GM23338 (cell line): ENCODE data around the gene THNSL1. TPM values are rescaled to one million over a fixed set of nuclear protein-coding genes. Genes with fewer than 3 reads are reported as not detected.

ENCODE experiments used
- ATAC-seq: fragments of 200-7000 bp; cut with Tn5 transposase; 3 replicates; pipeline ENCODE4 v1.9.1; 2020
- DNase-seq: peaks from one replicate; pipeline ENCODE4 v3.0.0-alpha.2; 2015; ENCODE audit warnings: low spot score
- H2AFZ ChIP-seq: fragments of 200-600 bp; sonication (generic); 2 replicates; pipeline ENCODE4 v1.8.0; 2016; ENCODE audit warnings: antibody characterized with exemption, mild to moderate bottlenecking, moderate library complexity
- H3F3A ChIP-seq: fragments of 200-600 bp; sonication (generic); replicated peaks from 2 replicates; pipeline ENCODE4 v1.8.0; 2017; ENCODE audit warnings: antibody characterized with exemption, mixed run types, low read depth
- H3K27ac ChIP-seq: fragments of 200-600 bp; sonication (generic); 2 replicates; pipeline ENCODE4 v1.6.1; 2016; ENCODE audit warnings: low read depth
- H3K27me3 ChIP-seq: fragments of 200-600 bp; sonication (generic); 2 replicates; pipeline ENCODE4 v1.8.0; 2016; ENCODE audit warnings: mild to moderate bottlenecking, mixed run types, moderate library complexity; ENCODE audit not compliant: insufficient read depth
- H3K36me3 ChIP-seq: fragments of 200-600 bp; sonication (generic); 2 replicates; pipeline ENCODE4 v1.8.0; 2016; ENCODE audit warnings: mild to moderate bottlenecking; ENCODE audit not compliant: insufficient read depth
- H3K4me1 ChIP-seq: fragments of 200-600 bp; sonication (generic); 2 replicates; pipeline ENCODE4 v1.8.0; 2016; ENCODE audit warnings: mild to moderate bottlenecking, moderate library complexity; ENCODE audit not compliant: insufficient read depth
- H3K4me2 ChIP-seq: fragments of 200-600 bp; sonication (generic); 2 replicates; pipeline ENCODE4 v1.7.1; 2017; ENCODE audit warnings: mixed run types
- H3K4me3 ChIP-seq: fragments of 200-600 bp; sonication (generic); 2 replicates; pipeline ENCODE4 v1.6.1; 2016; ENCODE audit warnings: mixed run types
- H3K79me2 ChIP-seq: fragments of 200-600 bp; sonication (generic); replicated peaks from 2 replicates; pipeline ENCODE4 v1.8.0; 2017; ENCODE audit warnings: mild to moderate bottlenecking; ENCODE audit not compliant: insufficient read depth
- H3K9me2 ChIP-seq: fragments of 200-600 bp; sonication (generic); 2 replicates; pipeline ENCODE4 v1.8.0; 2017; ENCODE audit not compliant: insufficient read depth
- H4K20me1 ChIP-seq: fragments of 200-600 bp; sonication (generic); replicated peaks from 2 replicates; pipeline ENCODE4 v1.8.0; 2017; ENCODE audit warnings: mild to moderate bottlenecking; ENCODE audit not compliant: insufficient read depth
- H3K27ac Mint-ChIP-seq: 2 replicates; pipeline ENCODE4 v1.8.0; 2020; ENCODE audit warnings: inconsistent platforms, mild to moderate bottlenecking, moderate library complexity, mixed read lengths
- H3K27me3 Mint-ChIP-seq: 3 replicates; pipeline ENCODE4 v1.8.0; 2022; ENCODE audit warnings: low read depth, mild to moderate bottlenecking, moderate library complexity, mixed read lengths, inconsistent platforms; ENCODE audit not compliant: insufficient read depth, poor library complexity
- H3K36me3 Mint-ChIP-seq: 3 replicates; pipeline ENCODE4 v1.8.0; 2021; ENCODE audit warnings: low read depth, mild to moderate bottlenecking, inconsistent platforms, moderate library complexity, mixed read lengths
- H3K4me1 Mint-ChIP-seq: 3 replicates; pipeline ENCODE4 v1.8.0; 2020; ENCODE audit warnings: mild to moderate bottlenecking, inconsistent platforms, mixed read lengths
- H3K4me3 Mint-ChIP-seq: 3 replicates; pipeline ENCODE4 v1.8.0; 2021; ENCODE audit warnings: moderate library complexity, mild to moderate bottlenecking, inconsistent platforms, mixed read lengths
- H3K9me3 Mint-ChIP-seq: 3 replicates; pipeline ENCODE4 v1.8.0; 2020; ENCODE audit warnings: moderate library complexity, mild to moderate bottlenecking, inconsistent platforms, mixed read lengths
- CREB1 ChIP-seq: fragments of 250-450 bp; sonication (Bioruptor Pico); IDR thresholded peaks from 2 replicates; pipeline ENCODE4 v1.5.0; 2020; ENCODE audit warnings: low read depth, mild to moderate bottlenecking, moderate library complexity
- CTCF ChIP-seq, 2 experiments: fragments of 200-600 bp in 1 of 2; sonication (generic) in 1 of 2; conservative IDR thresholded peaks; 2 replicates each; pipeline versions ENCODE4 v1.5.1 to v1.6.1; 2016 to 2017; ENCODE audit warnings: antibody characterized with exemption in 2 of 2, low read depth in 2 of 2, mild to moderate bottlenecking in 2 of 2, moderate library complexity in 1 of 2
- ETS1 ChIP-seq: IDR thresholded peaks from 2 replicates; pipeline ENCODE4 v1.6.1; 2016; ENCODE audit warnings: antibody characterized with exemption
- EZH2 ChIP-seq: fragments of 200-600 bp; sonication (generic); IDR thresholded peaks from one replicate; pipeline ENCODE4 v1.8.0; 2017; ENCODE audit warnings: antibody characterized with exemption, mild to moderate bottlenecking, low read depth; ENCODE audit not compliant: unreplicated experiment
- EZH2phosphoT487 ChIP-seq: fragments of 200-600 bp; sonication (generic); IDR thresholded peaks from one replicate; pipeline ENCODE4 v1.8.1; 2018; ENCODE audit warnings: antibody characterized with exemption; ENCODE audit not compliant: unreplicated experiment
- JUNB ChIP-seq: IDR thresholded peaks from one replicate; pipeline ENCODE4 v1.6.1; 2016; ENCODE audit warnings: antibody characterized with exemption; ENCODE audit not compliant: unreplicated experiment
- NANOG ChIP-seq: IDR thresholded peaks from 2 replicates; pipeline ENCODE4 v1.6.1; 2016; ENCODE audit warnings: antibody characterized with exemption, borderline replicate concordance
- POLR2AphosphoS5 ChIP-seq: IDR thresholded peaks from 2 replicates; pipeline ENCODE4 v1.6.1; 2016; ENCODE audit warnings: antibody characterized with exemption, low read depth
- ZNF114 ChIP-seq: fragments of 250-450 bp; sonication (Bioruptor Pico); IDR thresholded peaks from 2 replicates; pipeline ENCODE4 v1.5.0; 2020; ENCODE audit warnings: mild to moderate bottlenecking, moderate library complexity
- ZNF331 ChIP-seq: fragments of 250-450 bp; sonication (Bioruptor Pico); IDR thresholded peaks from 2 replicates; pipeline ENCODE4 v1.5.0; 2020; ENCODE audit warnings: low read depth, mild to moderate bottlenecking, moderate library complexity
- polyA plus RNA-seq: library from polyadenylated mRNA; unstranded; fragments of >200 nt; fragmentation: Nextera tagmentation; extraction: Ambion mirVana; gene quantifications from 2 replicates; pipeline ENCODE4 v1.2.1, GENCODE V29; 2016
- total RNA-seq: library from RNA; depleted of rRNA; stranded (reverse); fragments of >200 nt; shearing (Covaris generic); gene quantifications from 2 replicates; pipeline ENCODE4 v1.2.3, GENCODE V29; 2014
- TF ChIP-seq, protein P1 (sequence below): IDR thresholded peaks from one replicate; pipeline ENCODE4 v1.6.1; 2018; ENCODE audit warnings: antibody characterized with exemption; ENCODE audit not compliant: unreplicated experiment
- TF ChIP-seq, protein P2 (sequence below): fragments of 250-450 bp; sonication (Bioruptor Pico); IDR thresholded peaks from 2 replicates; pipeline ENCODE4 v1.5.0; 2020; ENCODE audit warnings: mild to moderate bottlenecking, moderate library complexity

THNSL1 gene
- total and polyA plus RNA-seq, 2 experiments from 2014 or later: 2.6 to 5.8 TPM

DNA sequence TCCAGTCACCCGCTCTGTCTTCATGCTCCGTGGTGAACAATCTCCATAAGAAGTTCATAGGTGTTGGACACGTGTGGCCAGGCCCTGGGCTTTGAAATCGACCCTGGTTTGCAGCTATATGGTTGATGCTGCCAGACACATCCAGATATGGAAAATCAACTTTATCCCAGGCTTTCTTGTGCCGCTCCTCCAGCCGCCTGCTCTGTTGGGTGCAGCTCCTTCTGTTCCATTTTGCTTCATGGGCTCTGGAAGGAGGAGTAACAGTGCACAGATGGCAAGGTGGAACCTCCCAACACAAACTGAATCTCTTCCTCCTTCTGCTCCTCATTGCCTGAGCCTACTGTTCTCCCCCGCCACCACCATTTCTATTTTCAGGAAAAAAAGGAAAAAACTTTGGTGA lies 44.7 kb downstream of the THNSL1 start (continued):
- no peak for TF ChIP-seq POLR2AphosphoS5
- TF ChIP-seq NANOG: no peak
- TF ChIP-seq JUNB: no peak

GRCh38 chr10:25061711-25062449 lies 45.5 kb downstream of the THNSL1 start:
- H3K9me3 Mint-ChIP-seq: no peaks in the 10 kb centered on the region
- no peaks in the 10 kb centered on the region for H3K36me3 Mint-ChIP-seq
- Histone ChIP-seq H3K4me2 (no peak overlapping the region), H2AFZ (no peak overlapping the region), H3K36me3 (no peaks in the 10 kb centered on the region), H3F3A (no peaks in the 10 kb centered on the region), H3K27ac (no peak overlapping the region), H3K79me2 (no peaks in the 10 kb centered on the region), H3K4me1 (no peaks in the 10 kb centered on the region), H3K4me3 (no peak overlapping the region), H3K27me3 (peaks cover 19% of the 10 kb centered on the region), H4K20me1 (no peaks in the 10 kb centered on the region), H3K9me2 (no peaks in the 10 kb centered on the region)
- no peak overlapping the region for H3K4me3 Mint-ChIP-seq
- no peaks in the 10 kb centered on the region; the same call in 2 of the 3 replicates for H3K4me1 Mint-ChIP-seq
- no peak overlapping the region for H3K27ac Mint-ChIP-seq
- peaks cover 20% of the 10 kb centered on the region for H3K27me3 Mint-ChIP-seq
- ATAC-seq (no peak), DNase-seq (no peak)
- TF ChIP-seq POLR2AphosphoS5 (no peak), EZH2phosphoT487 (no peak), ZNF331 (CRISPR knock-in tag) (no peak), NANOG (no peak), EZH2 (no peak), CTCF (conservative IDR thresholded peaks at IDR 0.05; ENCODE audit: low read depth in 2 of 2) (no peak), ZNF114 (no peak), CREB1 (CRISPR knock-in tag) (no peak), ETS1 (no peak)
- TF ChIP-seq, protein P1, sequence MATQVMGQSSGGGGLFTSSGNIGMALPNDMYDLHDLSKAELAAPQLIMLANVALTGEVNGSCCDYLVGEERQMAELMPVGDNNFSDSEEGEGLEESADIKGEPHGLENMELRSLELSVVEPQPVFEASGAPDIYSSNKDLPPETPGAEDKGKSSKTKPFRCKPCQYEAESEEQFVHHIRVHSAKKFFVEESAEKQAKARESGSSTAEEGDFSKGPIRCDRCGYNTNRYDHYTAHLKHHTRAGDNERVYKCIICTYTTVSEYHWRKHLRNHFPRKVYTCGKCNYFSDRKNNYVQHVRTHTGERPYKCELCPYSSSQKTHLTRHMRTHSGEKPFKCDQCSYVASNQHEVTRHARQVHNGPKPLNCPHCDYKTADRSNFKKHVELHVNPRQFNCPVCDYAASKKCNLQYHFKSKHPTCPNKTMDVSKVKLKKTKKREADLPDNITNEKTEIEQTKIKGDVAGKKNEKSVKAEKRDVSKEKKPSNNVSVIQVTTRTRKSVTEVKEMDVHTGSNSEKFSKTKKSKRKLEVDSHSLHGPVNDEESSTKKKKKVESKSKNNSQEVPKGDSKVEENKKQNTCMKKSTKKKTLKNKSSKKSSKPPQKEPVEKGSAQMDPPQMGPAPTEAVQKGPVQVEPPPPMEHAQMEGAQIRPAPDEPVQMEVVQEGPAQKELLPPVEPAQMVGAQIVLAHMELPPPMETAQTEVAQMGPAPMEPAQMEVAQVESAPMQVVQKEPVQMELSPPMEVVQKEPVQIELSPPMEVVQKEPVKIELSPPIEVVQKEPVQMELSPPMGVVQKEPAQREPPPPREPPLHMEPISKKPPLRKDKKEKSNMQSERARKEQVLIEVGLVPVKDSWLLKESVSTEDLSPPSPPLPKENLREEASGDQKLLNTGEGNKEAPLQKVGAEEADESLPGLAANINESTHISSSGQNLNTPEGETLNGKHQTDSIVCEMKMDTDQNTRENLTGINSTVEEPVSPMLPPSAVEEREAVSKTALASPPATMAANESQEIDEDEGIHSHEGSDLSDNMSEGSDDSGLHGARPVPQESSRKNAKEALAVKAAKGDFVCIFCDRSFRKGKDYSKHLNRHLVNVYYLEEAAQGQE: no peak
- TF ChIP-seq, protein P2, sequence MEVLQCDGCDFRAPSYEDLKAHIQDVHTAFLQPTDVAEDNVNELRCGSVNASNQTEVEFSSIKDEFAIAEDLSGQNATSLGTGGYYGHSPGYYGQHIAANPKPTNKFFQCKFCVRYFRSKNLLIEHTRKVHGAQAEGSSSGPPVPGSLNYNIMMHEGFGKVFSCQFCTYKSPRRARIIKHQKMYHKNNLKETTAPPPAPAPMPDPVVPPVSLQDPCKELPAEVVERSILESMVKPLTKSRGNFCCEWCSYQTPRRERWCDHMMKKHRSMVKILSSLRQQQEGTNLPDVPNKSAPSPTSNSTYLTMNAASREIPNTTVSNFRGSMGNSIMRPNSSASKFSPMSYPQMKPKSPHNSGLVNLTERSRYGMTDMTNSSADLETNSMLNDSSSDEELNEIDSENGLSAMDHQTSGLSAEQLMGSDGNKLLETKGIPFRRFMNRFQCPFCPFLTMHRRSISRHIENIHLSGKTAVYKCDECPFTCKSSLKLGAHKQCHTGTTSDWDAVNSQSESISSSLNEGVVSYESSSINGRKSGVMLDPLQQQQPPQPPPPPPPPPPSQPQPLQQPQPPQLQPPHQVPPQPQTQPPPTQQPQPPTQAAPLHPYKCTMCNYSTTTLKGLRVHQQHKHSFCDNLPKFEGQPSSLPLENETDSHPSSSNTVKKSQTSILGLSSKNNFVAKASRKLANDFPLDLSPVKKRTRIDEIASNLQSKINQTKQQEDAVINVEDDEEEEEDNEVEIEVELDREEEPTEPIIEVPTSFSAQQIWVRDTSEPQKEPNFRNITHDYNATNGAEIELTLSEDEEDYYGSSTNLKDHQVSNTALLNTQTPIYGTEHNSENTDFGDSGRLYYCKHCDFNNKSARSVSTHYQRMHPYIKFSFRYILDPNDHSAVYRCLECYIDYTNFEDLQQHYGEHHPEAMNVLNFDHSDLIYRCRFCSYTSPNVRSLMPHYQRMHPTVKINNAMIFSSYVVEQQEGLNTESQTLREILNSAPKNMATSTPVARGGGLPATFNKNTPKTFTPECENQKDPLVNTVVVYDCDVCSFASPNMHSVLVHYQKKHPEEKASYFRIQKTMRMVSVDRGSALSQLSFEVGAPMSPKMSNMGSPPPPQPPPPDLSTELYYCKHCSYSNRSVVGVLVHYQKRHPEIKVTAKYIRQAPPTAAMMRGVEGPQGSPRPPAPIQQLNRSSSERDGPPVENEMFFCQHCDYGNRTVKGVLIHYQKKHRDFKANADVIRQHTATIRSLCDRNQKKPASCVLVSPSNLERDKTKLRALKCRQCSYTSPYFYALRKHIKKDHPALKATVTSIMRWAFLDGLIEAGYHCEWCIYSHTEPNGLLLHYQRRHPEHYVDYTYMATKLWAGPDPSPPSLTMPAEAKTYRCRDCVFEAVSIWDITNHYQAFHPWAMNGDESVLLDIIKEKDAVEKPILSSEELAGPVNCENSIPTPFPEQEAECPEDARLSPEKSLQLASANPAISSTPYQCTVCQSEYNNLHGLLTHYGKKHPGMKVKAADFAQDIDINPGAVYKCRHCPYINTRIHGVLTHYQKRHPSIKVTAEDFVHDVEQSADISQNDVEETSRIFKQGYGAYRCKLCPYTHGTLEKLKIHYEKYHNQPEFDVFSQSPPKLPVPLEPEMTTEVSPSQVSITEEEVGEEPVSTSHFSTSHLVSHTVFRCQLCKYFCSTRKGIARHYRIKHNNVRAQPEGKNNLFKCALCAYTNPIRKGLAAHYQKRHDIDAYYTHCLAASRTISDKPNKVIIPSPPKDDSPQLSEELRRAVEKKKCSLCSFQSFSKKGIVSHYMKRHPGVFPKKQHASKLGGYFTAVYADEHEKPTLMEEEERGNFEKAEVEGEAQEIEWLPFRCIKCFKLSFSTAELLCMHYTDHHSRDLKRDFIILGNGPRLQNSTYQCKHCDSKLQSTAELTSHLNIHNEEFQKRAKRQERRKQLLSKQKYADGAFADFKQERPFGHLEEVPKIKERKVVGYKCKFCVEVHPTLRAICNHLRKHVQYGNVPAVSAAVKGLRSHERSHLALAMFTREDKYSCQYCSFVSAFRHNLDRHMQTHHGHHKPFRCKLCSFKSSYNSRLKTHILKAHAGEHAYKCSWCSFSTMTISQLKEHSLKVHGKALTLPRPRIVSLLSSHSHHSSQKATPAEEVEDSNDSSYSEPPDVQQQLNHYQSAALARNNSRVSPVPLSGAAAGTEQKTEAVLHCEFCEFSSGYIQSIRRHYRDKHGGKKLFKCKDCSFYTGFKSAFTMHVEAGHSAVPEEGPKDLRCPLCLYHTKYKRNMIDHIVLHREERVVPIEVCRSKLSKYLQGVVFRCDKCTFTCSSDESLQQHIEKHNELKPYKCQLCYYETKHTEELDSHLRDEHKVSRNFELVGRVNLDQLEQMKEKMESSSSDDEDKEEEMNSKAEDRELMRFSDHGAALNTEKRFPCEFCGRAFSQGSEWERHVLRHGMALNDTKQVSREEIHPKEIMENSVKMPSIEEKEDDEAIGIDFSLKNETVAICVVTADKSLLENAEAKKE: no peak
